ENCODE results near the gene KCNJ14.
A peak's percentile ranks its signal among the peaks of the same experiment; 100 is the strongest.
"Not testable (repeated sequence)": the region's sequence is repeated elsewhere in the genome, so short reads cannot be mapped to it uniquely, and the experiment has no call there.

KCNJ14 gene

GRCh38 chr19:48486706-48487105, 31.3 kb downstream of the KCNJ14 start:
- DNase-seq (ENCODE audit: low read depth in 3 of 3, low spot score in 1 of 3): not testable (repeated sequence)

DNA sequence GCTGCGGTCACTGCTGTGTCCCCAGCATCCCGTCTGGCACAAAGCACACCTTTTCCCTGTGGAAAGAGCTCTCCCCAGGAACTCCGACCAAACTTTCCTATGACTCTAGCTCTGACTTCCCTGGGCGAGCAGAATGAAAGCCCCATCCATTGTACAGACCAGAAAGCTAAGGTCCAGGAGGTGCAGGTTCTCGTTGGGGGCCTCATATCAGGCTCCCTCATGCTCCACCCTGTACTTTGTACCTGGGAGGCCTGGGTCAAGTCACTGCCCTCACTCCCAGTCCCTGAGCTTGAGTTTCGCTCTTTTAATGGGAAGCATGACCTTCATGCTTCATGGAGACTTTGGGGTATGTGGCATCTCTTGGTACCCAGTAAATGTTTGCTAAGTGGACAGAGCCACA, 32.2 kb downstream of the KCNJ14 start:
- no peak for DNase-seq (ENCODE audit: low read depth in 3 of 3, low spot score in 1 of 3)

DNA sequence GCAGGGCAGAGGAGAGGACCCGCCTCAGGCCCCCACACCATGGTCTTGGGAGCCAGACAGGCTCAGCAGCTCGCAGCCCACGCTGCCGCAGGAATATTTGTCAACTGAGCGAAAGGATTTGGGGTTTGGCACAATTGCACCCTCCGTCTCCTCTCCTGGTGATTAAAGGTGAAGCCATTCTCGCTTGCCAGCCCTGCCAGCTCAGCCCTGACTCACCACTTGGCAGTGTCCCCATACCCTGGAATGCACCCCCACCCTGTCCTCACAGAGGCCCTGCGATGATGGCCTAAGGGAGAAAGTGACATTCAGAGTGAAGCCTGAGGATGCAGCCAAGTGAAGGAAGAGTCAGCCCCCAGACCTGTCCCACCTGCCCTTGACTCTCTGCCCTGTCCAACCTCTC, 32.6 kb downstream of the KCNJ14 start:
- no peak for DNase-seq (ENCODE audit: low read depth in 3 of 3, low spot score in 1 of 3)

GRCh38 chr19:48488478-48488877, 33.1 kb downstream of the KCNJ14 start:
- not testable (repeated sequence) for DNase-seq (ENCODE audit: low read depth in 3 of 3, low spot score in 1 of 3)

DNA sequence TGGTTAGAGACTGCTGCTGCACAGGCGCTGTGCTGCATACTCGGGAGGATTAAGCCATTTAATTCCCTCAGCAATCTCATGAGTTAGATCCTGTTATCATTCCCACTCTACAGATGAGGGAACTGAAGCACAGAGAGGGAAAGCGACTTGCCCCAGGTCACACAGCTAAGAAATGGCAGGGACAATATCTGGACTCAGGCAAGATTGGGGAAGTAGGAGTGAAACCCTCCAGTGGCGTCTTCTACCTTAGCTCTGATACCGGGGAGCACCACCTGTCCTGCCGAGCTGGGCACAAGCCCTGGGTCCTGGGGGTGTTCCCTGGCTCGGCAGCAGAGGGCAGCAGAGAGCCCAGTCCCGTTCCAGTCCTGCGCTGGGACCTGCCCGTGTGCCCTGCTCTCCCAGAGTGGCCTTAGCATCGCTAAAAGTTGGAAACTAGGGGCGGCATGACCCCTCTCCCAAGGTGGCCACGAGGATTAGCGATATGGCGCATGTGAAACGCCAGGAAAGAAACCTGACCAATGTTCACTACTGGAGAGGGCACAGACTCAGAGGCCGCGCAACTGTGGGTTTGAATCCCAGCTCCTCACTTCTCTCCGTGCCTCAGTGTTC, 34.3 kb downstream of the KCNJ14 start:
- peak in 2 of 3 donors; percentile 63 to 80 for DNase-seq (ENCODE audit: low read depth in 3 of 3, low spot score in 1 of 3)

- DNase-seq (ENCODE audit: low read depth in 3 of 3, low spot score in 1 of 3): peak in 1 of 3 donors; percentile 35
Observed at GRCh38 chr19:48490981-48491792, 35.8 kb downstream of the KCNJ14 start.

GRCh38 chr19:48491793-48492123, 36.4 kb downstream of the KCNJ14 start:
- DNase-seq (ENCODE audit: low read depth in 3 of 3, low spot score in 1 of 3): no peak

- DNase-seq (ENCODE audit: low read depth in 3 of 3, low spot score in 1 of 3): peak; percentile 42 to 69 (median 51)
Observed at GRCh38 chr19:48492925-48493717, 37.7 kb downstream of the KCNJ14 start.

DNA sequence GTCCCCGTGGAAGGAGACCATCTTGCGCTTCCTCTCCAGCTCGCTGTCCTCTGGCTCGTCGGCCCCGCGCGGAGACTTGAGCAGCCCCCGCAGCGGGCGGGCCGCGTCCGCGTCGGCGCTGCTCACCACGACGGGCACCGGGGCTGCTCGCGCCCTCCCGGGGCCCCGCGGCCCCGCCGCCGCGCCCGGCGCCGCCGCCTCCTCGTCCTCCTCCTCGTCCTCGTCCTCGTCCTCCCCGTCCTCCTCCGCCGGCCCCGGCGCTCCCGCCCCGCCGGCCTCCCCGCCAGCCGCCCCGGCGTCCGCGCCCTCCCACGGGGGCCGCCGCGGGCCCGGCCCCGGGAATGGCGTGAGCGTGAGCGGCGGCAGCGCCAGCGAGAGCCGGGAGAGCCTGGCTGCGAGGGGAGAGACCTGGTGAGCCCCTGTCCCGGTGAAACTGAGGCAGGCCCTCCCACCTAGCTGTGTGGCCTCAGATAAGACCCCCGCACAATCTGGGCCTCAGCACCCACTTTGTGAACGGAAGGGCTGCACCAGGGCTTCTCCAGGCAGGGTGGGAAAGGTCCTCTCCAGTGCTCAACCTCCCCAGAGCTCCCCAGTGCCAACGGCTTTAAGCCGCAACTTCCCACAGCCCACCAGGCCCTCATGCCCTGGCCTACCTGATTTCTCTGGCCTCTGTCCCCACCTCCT, 38.5 kb downstream of the KCNJ14 start:
- DNase-seq (ENCODE audit: low read depth in 3 of 3, low spot score in 1 of 3): no peak

GRCh38 chr19:48495396-48495795, 40.0 kb downstream of the KCNJ14 start:
- DNase-seq (ENCODE audit: low read depth in 3 of 3, low spot score in 1 of 3): no peak

GRCh38 chr19:48496959-48497727, 41.8 kb downstream of the KCNJ14 start:
- no peak for DNase-seq (ENCODE audit: low read depth in 3 of 3, low spot score in 1 of 3)

DNA sequence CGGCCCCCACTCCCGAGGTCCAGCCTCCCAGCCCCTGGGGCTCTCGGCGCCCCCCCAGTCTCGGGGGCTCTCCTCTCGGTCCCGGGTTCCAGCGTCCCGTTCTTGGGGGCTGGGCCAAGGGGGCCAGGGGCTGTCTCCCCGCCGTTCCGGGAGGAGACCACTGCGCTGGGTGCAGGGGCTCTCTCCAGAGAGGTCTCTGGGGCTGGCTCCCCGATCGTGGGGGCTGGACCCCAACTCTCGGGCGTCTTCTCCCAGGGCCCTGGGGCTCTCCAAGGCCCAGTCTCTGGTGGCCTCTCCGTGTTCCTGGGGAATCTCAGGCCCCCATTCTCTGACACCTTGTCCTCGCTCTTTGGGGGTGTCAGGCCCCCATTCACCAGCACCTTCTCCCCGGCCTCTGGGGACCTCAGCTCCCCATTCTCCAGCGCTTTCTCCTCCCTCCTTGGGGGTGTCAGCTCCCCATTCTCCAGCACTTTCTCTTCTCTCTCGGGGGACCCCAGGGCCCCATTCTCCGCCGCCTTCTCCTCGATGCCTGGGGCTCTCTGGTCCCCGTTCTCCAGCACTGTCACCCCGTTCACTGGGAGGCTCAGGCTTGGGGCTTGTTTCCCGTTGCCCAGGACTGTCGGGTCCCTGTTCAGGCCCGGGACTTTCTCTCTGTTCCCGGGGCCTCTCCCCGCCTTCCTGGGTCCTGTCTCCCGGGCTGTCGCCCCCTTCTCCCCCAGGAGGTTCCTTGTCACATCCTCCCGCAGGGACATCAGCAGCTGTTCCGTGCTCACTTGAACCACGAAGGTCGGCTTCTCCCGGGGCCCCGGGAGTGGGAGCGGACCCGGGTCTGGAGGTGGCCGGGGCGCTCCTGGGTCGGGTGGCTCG, 42.6 kb downstream of the KCNJ14 start:
- no peak for DNase-seq (ENCODE audit: low read depth in 3 of 3, low spot score in 1 of 3)

DNA sequence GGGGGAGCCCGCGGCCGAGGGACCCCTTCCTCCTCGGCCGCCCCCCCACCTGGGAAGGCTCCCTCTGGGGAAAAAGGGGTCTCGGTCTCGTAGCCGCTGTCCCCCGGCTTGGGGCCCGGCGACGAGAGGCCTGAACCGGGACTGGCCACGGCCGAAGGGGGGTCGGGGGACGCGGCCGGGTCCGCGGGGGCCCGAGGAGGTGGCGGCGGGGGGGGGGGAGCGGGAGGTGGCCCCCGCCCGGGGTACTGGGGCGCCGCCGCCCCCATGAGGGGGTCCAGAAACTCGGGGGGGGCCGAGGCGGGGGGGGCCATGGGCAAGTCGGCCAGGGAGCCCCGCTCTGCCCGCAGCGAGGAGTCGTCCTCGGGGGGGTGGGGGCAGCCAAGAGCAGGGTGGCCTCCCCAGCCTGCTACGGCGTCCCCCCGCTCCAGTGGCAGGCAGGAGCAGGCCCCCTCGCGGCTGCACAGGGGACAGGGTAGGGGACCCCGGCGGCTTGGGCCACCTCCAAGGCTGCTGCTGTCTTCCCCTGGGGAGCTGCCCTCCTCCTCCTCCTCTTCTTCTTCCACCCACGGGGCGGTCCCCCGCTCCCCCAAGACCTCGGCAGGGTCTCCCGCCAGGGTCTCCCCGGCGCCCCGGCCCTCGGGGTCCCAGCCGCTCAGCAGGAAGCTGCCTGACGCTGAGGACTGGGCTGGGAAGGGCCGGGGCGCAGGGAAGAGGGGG, 43.4 kb downstream of the KCNJ14 start:
- no peak for DNase-seq (ENCODE audit: low read depth in 3 of 3, low spot score in 1 of 3)

DNA sequence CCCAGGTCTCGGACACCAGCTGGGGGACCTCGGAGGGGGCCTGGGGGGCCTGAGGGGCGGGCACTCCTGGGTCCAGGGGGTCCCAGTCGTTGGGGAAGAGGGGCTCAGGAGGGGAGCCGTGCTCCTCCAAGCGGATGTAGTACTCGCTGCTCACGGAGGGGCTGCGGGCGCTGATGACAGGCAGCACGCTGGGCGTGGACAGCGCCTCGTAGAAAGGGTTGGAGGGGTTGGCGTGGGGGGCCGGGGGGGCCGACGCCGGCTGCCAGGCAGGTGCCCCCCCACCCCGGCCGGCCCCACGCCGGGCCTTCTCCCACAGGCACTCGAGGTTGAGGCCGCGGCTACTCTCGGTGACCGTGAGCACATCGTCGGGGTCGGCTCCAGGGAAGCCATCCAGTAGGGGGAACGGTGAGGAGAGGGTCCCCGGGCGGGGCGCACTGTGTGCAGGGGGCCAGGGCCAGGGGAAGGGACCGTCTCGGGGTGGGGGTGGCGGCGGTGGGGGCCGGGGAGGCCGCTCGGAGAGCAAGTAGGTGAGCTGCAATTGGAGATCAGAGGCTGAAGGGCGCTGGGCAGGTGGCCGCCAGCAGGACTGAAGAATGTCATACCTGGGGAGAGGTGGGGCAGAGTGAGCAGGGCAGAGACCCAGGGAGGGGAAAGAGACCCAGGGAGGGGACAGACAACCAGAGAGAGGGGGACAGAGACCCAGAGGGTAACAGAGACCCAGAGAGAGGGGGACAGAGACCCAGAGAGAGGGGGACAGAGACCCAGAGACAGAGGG, 44.1 kb downstream of the KCNJ14 start:
- no peak for DNase-seq (ENCODE audit: low read depth in 3 of 3, low spot score in 1 of 3)

DNA sequence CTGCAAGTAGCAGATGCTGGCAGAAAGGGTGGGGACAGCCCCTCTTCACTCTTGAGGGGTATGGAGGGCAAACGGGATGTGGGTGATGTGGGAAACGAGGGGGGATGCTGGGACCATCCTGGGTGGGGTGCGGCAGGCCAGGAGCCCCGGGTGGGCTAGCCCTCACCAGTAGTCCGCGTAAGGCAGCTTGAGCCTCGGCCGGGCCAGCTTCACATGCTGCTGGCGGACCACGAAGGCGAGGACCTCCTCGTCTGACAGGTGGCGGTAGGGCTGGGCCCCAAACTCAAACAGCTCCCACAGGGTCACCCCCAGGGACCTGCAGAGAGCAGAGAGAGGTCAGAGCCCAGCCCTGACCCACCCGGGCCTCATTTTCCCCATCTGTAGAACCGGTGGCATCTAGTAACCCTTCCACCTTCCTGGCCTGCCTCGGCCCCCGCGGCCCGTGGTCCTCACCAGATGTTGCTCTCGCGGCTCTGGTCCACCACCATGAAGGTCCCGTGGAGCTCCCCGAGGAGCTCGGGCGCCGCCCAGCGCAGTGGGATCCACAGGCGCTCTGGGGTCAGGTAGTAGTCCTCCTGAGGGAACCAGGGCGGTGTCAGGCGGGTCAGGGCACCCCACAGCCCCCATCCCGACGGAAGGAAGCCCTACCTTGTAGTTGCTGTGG, 45.6 kb downstream of the KCNJ14 start:
- no peak for DNase-seq (ENCODE audit: low read depth in 3 of 3, low spot score in 1 of 3)

GRCh38 chr19:48501494-48502349, 46.3 kb downstream of the KCNJ14 start:
- peak in 1 of 3 donors; percentile 47 for DNase-seq (ENCODE audit: low read depth in 3 of 3, low spot score in 1 of 3)

Measured in stimulated activated CD4-positive, alpha-beta T cell treated with anti-CD3 and anti-CD28 coated beads, TNF-alpha, amount 100 ng/mL, for 1 hour (primary cell).